ENCODE data around the gene SPO11.

The SPO11 gene

GRCh38 chr20:57283860-57284259 is 45.7 kb upstream of the SPO11 start:
- TF ChIP-seq REST (IDR thresholded peaks at IDR 0.05; ENCODE audit: insufficient replicate concordance, low read depth) (no peak), CTCF (IDR thresholded peaks at IDR 0.05; ENCODE audit: insufficient read depth, low read length) (no peak), SPI1 (IDR thresholded peaks at IDR 0.05; ENCODE audit: borderline replicate concordance, low read depth) (no peak), GABPA (IDR thresholded peaks at IDR 0.05; ENCODE audit: low read depth) (no peak), POLR2AphosphoS5 (IDR thresholded peaks at IDR 0.05; ENCODE audit: low read depth) (no peak)
- Histone ChIP-seq H3K27me3 (ENCODE audit: insufficient read depth, poor library complexity, severe bottlenecking) (peaks cover 16% of the 10 kb centered on the region), H3K27ac (replicated peaks) (no peak overlapping the region), H3K4me3 (replicated peaks; ENCODE audit: insufficient read depth, low read length) (no peak overlapping the region)
- DNase-seq (ENCODE audit: low read depth in 1 of 2, low spot score in 1 of 2), result no peak

- Histone ChIP-seq H3K4me3 (replicated peaks; ENCODE audit: insufficient read depth, low read length) (no peak overlapping the region), H3K27ac (replicated peaks) (no peak overlapping the region), H3K27me3 (ENCODE audit: insufficient read depth, poor library complexity, severe bottlenecking) (peaks cover 20% of the 10 kb centered on the region)
- no peak for TF ChIP-seq POLR2AphosphoS5 (IDR thresholded peaks at IDR 0.05; ENCODE audit: low read depth)
- TF ChIP-seq GABPA (IDR thresholded peaks at IDR 0.05; ENCODE audit: low read depth), result no peak
- no peak for TF ChIP-seq REST (IDR thresholded peaks at IDR 0.05; ENCODE audit: insufficient replicate concordance, low read depth)
- TF ChIP-seq SPI1 (IDR thresholded peaks at IDR 0.05; ENCODE audit: borderline replicate concordance, low read depth), result no peak
- TF ChIP-seq CTCF (IDR thresholded peaks at IDR 0.05; ENCODE audit: insufficient read depth, low read length), result no peak
- DNase-seq (ENCODE audit: low read depth in 1 of 2, low spot score in 1 of 2), result no peak
Measured at GRCh38 chr20:57287007-57287880, 42.4 kb upstream of the SPO11 start.

GRCh38 chr20:57287901-57288300 is 41.7 kb upstream of the SPO11 start:
- Histone ChIP-seq H3K27me3 (ENCODE audit: insufficient read depth, poor library complexity, severe bottlenecking) (peaks cover 18% of the 10 kb centered on the region), H3K4me3 (replicated peaks; ENCODE audit: insufficient read depth, low read length) (no peak overlapping the region), H3K27ac (replicated peaks) (no peak overlapping the region)
- no peak for DNase-seq (ENCODE audit: low read depth in 1 of 2, low spot score in 1 of 2)
- TF ChIP-seq GABPA (IDR thresholded peaks at IDR 0.05; ENCODE audit: low read depth) (no peak), CTCF (IDR thresholded peaks at IDR 0.05; ENCODE audit: insufficient read depth, low read length) (no peak), SPI1 (IDR thresholded peaks at IDR 0.05; ENCODE audit: borderline replicate concordance, low read depth) (no peak), REST (IDR thresholded peaks at IDR 0.05; ENCODE audit: insufficient replicate concordance, low read depth) (no peak), POLR2AphosphoS5 (IDR thresholded peaks at IDR 0.05; ENCODE audit: low read depth) (no peak)

Data from HL-60 (cell line).